ENCODE results near the gene PPP2R5C. TPM values are rescaled to one million over a fixed set of nuclear protein-coding genes. Genes with fewer than 3 reads are reported as not detected.

The PPP2R5C gene
- total and polyA plus RNA-seq, 2 of the 8 experiments (the other 6 are each of a cell fraction or from before 2014, with no cell fraction given), result 49.6 to 95.9 TPM

DNA sequence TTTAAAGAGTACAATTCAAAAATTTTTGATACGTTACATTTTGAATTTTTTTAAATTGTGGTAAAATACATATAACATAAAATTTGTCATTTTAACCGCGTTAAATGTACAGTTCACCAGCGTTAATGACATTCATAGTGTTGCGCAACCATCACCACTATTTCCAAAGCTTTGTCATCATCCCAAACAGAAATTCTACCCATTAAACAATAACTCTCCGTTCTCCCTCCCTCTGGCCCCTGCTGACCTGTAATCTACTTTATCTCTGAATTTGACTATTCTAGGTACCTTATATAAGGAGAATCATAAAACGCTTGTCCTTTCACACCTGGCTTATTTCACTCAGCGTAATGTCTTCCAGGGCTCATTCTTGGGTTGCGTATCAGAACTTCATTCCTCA, 133.7 kb downstream of the PPP2R5C start:
- H3K56ac ChIP-seq (replicated peaks; ENCODE audit: insufficient read length, low read depth, low read length), result peak overlapping the region; percentile 30
- H2BK20ac ChIP-seq (ENCODE audit: low read length), result no peak overlapping the region
- no peak overlapping the region for H2BK12ac ChIP-seq (ENCODE audit: low read depth, low read length)
- no peaks in the 10 kb centered on the region for H3K79me1 ChIP-seq (ENCODE audit: low read depth, low read length)
- no peak overlapping the region for H4K5ac ChIP-seq (ENCODE audit: insufficient read length, low read depth, low read length)
- CTCF ChIA-PET (ENCODE audit: partially characterized antibody), result no interaction called here
- no peak overlapping the region for H3K27ac ChIP-seq (ENCODE audit: low read depth, low read length)
- H3K23ac ChIP-seq (ENCODE audit: insufficient read length), result no peak overlapping the region
- H4K91ac ChIP-seq (replicated peaks; ENCODE audit: insufficient read length, low read length), result no peak overlapping the region
- H2AK5ac ChIP-seq (ENCODE audit: low read depth, low read length), result no peak overlapping the region
- H3K18ac ChIP-seq (ENCODE audit: extremely low read depth, low read length), result no peak overlapping the region
- DNase-seq (ENCODE audit: low read depth in 1 of 2, low spot score in 2 of 2) (no peak), FAIRE-seq (no peak)
- no peak overlapping the region for H3K4ac ChIP-seq (replicated peaks; ENCODE audit: insufficient read length, low read depth, low read length)
- H4K8ac ChIP-seq (ENCODE audit: extremely low read depth, insufficient read depth, low read length), result no peak overlapping the region
- H2BK5ac ChIP-seq (ENCODE audit: low read depth, low read length), result no peak overlapping the region
- 94% methylated on average over 9 of the region's 9 CpGs; no CpG with 5 or more reads in 1 of the 2 experiments for WGBS, 2 experiments (ENCODE audit: extremely low coverage in 1 of 2, insufficient coverage in 1 of 2, insufficient read length in 1 of 2, insufficient replicate concordance in 2 of 2, low coverage in 1 of 2, low lambda C conversion rate in 2 of 2, missing lambda C conversion rate in 1 of 2)
- H3K9ac ChIP-seq (replicated peaks in 1 of 4; ENCODE audit: extremely low read depth in 1 of 4, low read depth in 3 of 4, low read length in 3 of 4), result no peak overlapping the region
- H3K23me2 ChIP-seq (ENCODE audit: low read depth, low read length), result no peaks in the 10 kb centered on the region
- POLR2A ChIA-PET (ENCODE audit: partially characterized antibody), result no interaction called here
- peaks cover 3 to 28% (median 6%) of the 10 kb centered on the region in 4 experiments; a peak in 5 of 8 replicates for H3K36me3 ChIP-seq (ENCODE audit: control insufficient read depth in 2 of 4, insufficient read depth in 4 of 4, low read length in 3 of 4)
- H3K9me3 ChIP-seq (ENCODE audit: insufficient read depth in 2 of 2, low read depth in 1 of 2, low read length in 1 of 2), result no peaks in the 10 kb centered on the region
- no peak overlapping the region for H2BK15ac ChIP-seq (ENCODE audit: low read length)
- TF ChIP-seq CBX8 (IDR thresholded peaks at IDR 0.05; ENCODE audit: borderline replicate concordance, low read depth, low read length) (no peak), CEBPB (IDR thresholded peaks at IDR 0.05; ENCODE audit: low read depth, low read length) (peak; percentile 95)
- no peak overlapping the region for H3K4me2 ChIP-seq (ENCODE audit: insufficient read depth in 1 of 2, low read depth in 2 of 2, low read length in 2 of 2)
- H3K79me2 ChIP-seq (ENCODE audit: control insufficient read depth in 1 of 2, insufficient read depth in 2 of 2, low read length in 2 of 2), result no peaks in the 10 kb centered on the region
- no peaks in the 10 kb centered on the region for H3K4me1 ChIP-seq (replicated peaks in 1 of 4; ENCODE audit: control insufficient read depth in 3 of 4, insufficient read depth in 4 of 4, low read length in 3 of 4)
- H2AFZ ChIP-seq (ENCODE audit: low read length), result no peak overlapping the region
- H2BK120ac ChIP-seq (replicated peaks; ENCODE audit: low read depth, low read length), result no peak overlapping the region
- H4K20me1 ChIP-seq (replicated peaks in 1 of 2; ENCODE audit: control insufficient read depth in 1 of 2, insufficient read depth in 2 of 2, low read length in 2 of 2), result no peaks in the 10 kb centered on the region
- H3K27me3 ChIP-seq (replicated peaks in 1 of 4; ENCODE audit: control insufficient read depth in 3 of 4, extremely low read depth in 1 of 4, insufficient read depth in 3 of 4, low read length in 3 of 4), result no peaks in the 10 kb centered on the region
- no peak overlapping the region for H3K14ac ChIP-seq (ENCODE audit: insufficient read length)
- no peak overlapping the region for H3K4me3 ChIP-seq (ENCODE audit: extremely low read depth in 1 of 4, insufficient read depth in 2 of 4, low read depth in 3 of 4, low read length in 4 of 4)
